A673 (cell line): ENCODE data around the gene SUN5. TPM values are rescaled to one million over a fixed set of nuclear protein-coding genes. Genes with fewer than 3 reads are reported as not detected.

Source experiments
- BruUV-seq: library from RNA; stranded (reverse); fragments of 400-500 nt; replicated peaks from 2 replicates; lab custom pipeline; 2021; lab: Mats Ljungman, UMichigan
- CTCF ChIA-PET: fragments of 300-600 bp; sonication (Branson Sonifier 250); formaldehyde crosslinking; loops from one replicate; lab custom pipeline; 2022; ENCODE audit warnings: antibody characterized with exemption; lab: Charles Lee
- POLR2A ChIA-PET: fragments of 300-600 bp; sonication (Branson Sonifier 250); formaldehyde crosslinking; loops from one replicate; lab custom pipeline; 2022; ENCODE audit warnings: antibody characterized with exemption; ENCODE audit not compliant: low non-redundant PET; lab: Charles Lee
- DNase-seq: peaks from one replicate; pipeline ENCODE4 v3.0.0-alpha.2; 2015; ENCODE audit warnings: low spot score
- H3K27ac ChIP-seq: fragments of 200-600 bp; sonication (generic); 2 replicates; pipeline ENCODE4 v1.5.1; 2016; ENCODE audit warnings: mixed run types, low read depth, mild to moderate bottlenecking, mixed read lengths, antibody characterized with exemption, low read length; ENCODE audit not compliant: poor library complexity, severe bottlenecking
- H3K27me3 ChIP-seq: fragments of 200-600 bp; sonication (generic); replicated peaks from 2 replicates; pipeline ENCODE4 v1.6.1; 2017; ENCODE audit warnings: mixed run types, low read depth, mild to moderate bottlenecking, mixed read lengths, antibody characterized with exemption, low read length; ENCODE audit not compliant: insufficient read depth, poor library complexity
- H3K36me3 ChIP-seq: fragments of 200-600 bp; sonication (generic); 2 replicates; pipeline ENCODE4 v1.6.1; 2016; ENCODE audit warnings: mixed run types, mild to moderate bottlenecking, mixed read lengths, antibody characterized with exemption, low read length; ENCODE audit not compliant: insufficient read depth, poor library complexity, severe bottlenecking
- H3K4me1 ChIP-seq: fragments of 200-600 bp; sonication (generic); 2 replicates; pipeline ENCODE4 v1.6.1; 2017; ENCODE audit warnings: mixed run types, mild to moderate bottlenecking, mixed read lengths, antibody characterized with exemption, low read length; ENCODE audit not compliant: insufficient read depth, poor library complexity, severe bottlenecking
- H3K4me3 ChIP-seq: fragments of 200-600 bp; sonication (generic); 2 replicates; pipeline ENCODE4 v1.5.1; 2016; ENCODE audit warnings: low read depth, mixed run types, mild to moderate bottlenecking, mixed read lengths, low read length; ENCODE audit not compliant: poor library complexity, severe bottlenecking
- H3K9me3 ChIP-seq: fragments of 200-600 bp; sonication (generic); 2 replicates; pipeline ENCODE4 v1.6.1; 2016; ENCODE audit warnings: mixed run types, low read depth, mild to moderate bottlenecking, mixed read lengths, antibody characterized with exemption, low read length; ENCODE audit not compliant: poor library complexity, severe bottlenecking
- EZH2 ChIP-seq: fragments of 200-600 bp; sonication (generic); IDR thresholded peaks from 2 replicates; pipeline ENCODE4 v1.6.1; 2017; ENCODE audit warnings: borderline replicate concordance, low read depth, mild to moderate bottlenecking, mixed read lengths, antibody characterized with exemption, low read length; ENCODE audit not compliant: poor library complexity, severe bottlenecking
- intact Hi-C: fragments of 100-400 bp; cut with micrococcal nuclease; formaldehyde crosslinking; loops from one replicate; pipeline ENCODE4 v1.10.0; 2022; ENCODE audit not compliant: unreplicated experiment
- total RNA-seq: library from RNA; stranded (reverse); gene quantifications from 2 replicates; pipeline ENCODE4 v1.2.3, GENCODE V29; 2021
- TF ChIP-seq, protein P1 (sequence below): fragments of 300-800, 200-600 bp; sonication (generic); conservative IDR thresholded peaks from 2 replicates; pipeline ENCODE4 v1.5.1; 2017; ENCODE audit warnings: low read depth, mild to moderate bottlenecking, antibody characterized with exemption, low read length, moderate library complexity, mixed read lengths

Gene SUN5
- total RNA-seq, 1 experiment from 2014 or later = not detected

DNA sequence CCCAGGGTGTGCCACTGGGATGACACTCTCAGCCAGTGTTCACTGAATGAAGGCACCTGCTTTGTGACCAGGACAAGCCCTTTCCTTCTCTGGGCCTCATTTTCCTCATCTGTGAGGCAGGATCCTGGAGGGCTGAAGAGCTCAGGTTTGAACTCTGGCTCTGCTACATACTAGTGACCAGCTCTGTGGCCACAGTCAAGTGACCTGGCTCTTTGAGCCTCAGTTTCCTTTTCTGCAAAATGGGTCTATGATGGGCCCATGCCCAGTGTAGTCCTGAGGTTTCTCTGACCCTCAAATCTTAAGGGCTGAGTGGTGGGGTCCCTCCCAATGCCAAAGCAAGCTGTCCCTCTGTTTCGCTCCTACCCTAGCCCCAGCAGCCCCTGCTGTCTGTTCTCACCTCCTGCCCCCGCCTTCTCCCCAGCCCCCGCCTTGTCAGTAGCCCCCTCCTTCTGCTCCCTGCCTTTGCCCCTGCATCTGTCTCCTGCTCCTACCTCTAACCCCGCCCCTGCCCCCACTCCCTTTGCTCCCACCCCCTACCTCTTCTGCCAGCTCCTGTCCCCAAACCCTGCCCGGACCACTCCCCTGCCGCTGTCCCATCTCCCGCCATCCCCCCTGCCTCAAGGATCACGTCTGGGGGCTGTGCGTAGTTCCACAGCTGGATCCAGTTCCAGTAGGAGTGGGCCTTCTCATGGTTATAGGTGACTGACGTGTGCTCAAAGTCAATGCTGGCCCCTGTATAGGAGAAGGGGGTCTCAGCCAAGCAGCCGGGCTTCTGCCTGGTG, 17.0 kb downstream of the SUN5 start:
- intact Hi-C loops = no loop called here
- Histone ChIP-seq H3K4me1 (no peaks in the 10 kb centered on the region), H3K9me3 (no peaks in the 10 kb centered on the region), H3K4me3 (no peak overlapping the region), H3K27ac (no peak overlapping the region), H3K36me3 (no peaks in the 10 kb centered on the region), H3K27me3 (no peaks in the 10 kb centered on the region)
- CTCF ChIA-PET = no interaction called here
- POLR2A ChIA-PET = interaction anchor here (0.6 kb wide), 1 partner anchor 598 kb away, joined by 4 read pairs; no protein-coding TSS in a partner anchor
- no peak for TF ChIP-seq EZH2
- TF ChIP-seq, protein P1, sequence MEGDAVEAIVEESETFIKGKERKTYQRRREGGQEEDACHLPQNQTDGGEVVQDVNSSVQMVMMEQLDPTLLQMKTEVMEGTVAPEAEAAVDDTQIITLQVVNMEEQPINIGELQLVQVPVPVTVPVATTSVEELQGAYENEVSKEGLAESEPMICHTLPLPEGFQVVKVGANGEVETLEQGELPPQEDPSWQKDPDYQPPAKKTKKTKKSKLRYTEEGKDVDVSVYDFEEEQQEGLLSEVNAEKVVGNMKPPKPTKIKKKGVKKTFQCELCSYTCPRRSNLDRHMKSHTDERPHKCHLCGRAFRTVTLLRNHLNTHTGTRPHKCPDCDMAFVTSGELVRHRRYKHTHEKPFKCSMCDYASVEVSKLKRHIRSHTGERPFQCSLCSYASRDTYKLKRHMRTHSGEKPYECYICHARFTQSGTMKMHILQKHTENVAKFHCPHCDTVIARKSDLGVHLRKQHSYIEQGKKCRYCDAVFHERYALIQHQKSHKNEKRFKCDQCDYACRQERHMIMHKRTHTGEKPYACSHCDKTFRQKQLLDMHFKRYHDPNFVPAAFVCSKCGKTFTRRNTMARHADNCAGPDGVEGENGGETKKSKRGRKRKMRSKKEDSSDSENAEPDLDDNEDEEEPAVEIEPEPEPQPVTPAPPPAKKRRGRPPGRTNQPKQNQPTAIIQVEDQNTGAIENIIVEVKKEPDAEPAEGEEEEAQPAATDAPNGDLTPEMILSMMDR = no peak
- BruUV-seq = no TSS peak
- DNase-seq = no peak

DNA sequence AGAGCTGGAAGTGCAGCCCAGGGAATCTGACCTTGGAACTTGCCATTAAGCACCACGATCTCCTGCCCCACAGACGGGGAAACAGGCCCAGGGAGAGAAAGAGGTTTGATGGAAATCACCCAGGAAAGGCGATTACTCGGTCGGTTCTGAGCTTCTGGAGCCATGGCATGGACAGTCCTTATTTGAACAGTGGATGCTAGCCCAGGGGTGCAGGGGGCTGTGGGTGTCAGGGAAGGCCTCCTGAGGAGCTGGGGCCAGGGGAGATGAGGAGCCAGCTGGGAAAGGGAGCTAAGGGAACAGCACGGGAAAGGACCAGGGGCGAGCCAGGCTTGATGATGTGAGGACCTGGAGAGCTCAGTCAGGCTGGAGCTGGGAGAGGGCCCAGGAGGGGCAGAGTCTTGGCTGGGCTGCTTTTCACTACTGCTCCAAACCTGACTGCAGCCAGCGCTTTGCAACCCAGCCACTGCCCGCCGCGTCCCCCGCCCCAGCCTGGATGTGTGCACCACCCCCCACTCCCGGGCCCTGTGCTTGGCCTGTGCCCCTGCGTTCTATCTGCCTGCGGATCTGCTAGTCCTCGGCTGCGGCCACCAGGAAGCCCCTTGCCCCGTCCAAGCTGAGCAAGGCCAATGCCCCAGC, 17.8 kb downstream of the SUN5 start:
- POLR2A ChIA-PET = interaction anchor here (0.6 kb wide), 1 partner anchor 597 kb away, joined by 4 read pairs; no protein-coding TSS in a partner anchor
- H3K9me3 ChIP-seq = no peaks in the 10 kb centered on the region
- no peaks in the 10 kb centered on the region for H3K36me3 ChIP-seq
- no peak overlapping the region for H3K27ac ChIP-seq
- no TSS peak for BruUV-seq
- no peaks in the 10 kb centered on the region for H3K4me1 ChIP-seq
- intact Hi-C loops = no loop called here
- H3K27me3 ChIP-seq = no peaks in the 10 kb centered on the region
- H3K4me3 ChIP-seq = no peak overlapping the region
- TF ChIP-seq, protein P1 = no peak
- TF ChIP-seq EZH2 = no peak
- CTCF ChIA-PET = no interaction called here
- no peak for DNase-seq

DNA sequence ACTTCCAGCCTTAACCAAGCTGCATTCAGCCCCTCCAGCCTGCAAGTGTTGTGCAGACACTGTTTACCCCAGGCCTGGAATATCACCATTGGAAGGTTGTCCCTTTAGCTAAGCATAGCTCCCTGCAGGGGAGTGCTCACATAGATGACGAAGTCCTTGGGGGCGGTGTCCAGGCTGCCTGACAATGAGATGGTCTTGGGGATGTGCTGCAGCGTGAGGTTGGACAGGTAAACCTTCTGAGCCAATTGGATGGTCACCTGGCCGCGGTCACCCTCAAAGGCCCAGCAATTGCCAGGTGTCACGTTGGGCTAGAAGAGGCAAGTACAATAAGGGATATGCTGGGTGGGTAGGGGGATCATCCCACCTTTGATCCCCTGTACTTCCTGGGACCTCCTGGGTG, 18.6 kb downstream of the SUN5 start:
- Histone ChIP-seq H3K9me3 (no peaks in the 10 kb centered on the region), H3K4me3 (no peak overlapping the region), H3K36me3 (no peaks in the 10 kb centered on the region), H3K4me1 (no peaks in the 10 kb centered on the region), H3K27me3 (no peaks in the 10 kb centered on the region), H3K27ac (no peak overlapping the region)
- DNase-seq = no peak
- ChIA-PET CTCF (no interaction called here), POLR2A (no interaction called here)
- BruUV-seq = no TSS peak
- intact Hi-C loops = no loop called here
- no peak for TF ChIP-seq EZH2
- TF ChIP-seq, protein P1 = no peak
